IPS-18c (cell line): Measurements from ENCODE around the gene ALG11.

ENCODE experiments used
- H3K4me3 ChIP-seq: 2 replicates; pipeline ENCODE4 v1.7.0; 2013; ENCODE audit warnings: low read depth, mild to moderate bottlenecking, low read length, moderate library complexity; ENCODE audit not compliant: insufficient read depth
- H3K9me3 ChIP-seq: one replicate; pipeline ENCODE4 v1.6.1; 2013; ENCODE audit warnings: mild to moderate bottlenecking, low read length, moderate library complexity; ENCODE audit not compliant: control insufficient read depth, insufficient read depth

The ALG11 gene

GRCh38 chr13:51993713-51994112, 18.5 kb upstream of the ALG11 start:
- Histone ChIP-seq H3K9me3 (no peaks in the 10 kb centered on the region), H3K4me3 (no peak overlapping the region)

DNA sequence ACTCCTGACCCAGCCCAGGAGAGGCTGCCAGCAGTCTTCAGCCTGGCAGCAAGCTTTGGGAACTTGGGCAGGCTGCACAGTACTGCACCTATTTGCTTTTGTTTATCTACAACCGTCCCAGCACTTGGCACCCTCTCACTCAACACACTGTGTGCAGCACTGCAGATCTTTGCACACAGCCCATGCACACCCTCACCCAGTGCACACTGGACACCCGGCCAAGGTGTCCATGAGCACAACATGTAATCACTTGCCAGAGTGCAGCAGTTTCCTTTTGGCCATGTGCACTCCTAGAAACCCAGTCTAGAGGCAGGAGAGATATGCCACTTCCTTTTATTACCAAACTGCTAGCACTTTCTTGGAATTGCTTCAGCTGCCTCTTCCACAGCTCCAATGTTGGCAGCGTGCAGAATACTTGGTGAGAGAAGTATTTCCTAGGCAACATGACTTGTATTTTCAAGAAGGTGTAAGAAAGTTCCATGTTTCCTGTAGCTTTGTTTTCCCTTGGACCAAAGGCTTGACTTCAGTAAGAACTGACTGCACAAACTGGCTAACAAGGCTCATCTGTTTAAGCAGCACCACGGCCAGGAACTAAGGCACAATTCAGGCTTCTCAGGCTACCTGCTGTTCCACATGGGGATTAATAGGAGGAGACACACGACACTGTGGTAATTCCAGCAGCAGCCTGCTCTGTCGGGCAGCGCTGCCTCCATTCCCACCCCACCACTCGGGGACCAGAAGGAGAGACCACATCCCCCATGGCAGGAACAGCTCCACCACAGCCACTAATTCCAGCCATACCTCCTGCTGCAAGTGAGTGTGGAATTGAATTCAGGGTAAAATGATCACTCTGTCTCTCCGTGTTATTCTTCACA, 16.3 kb upstream of the ALG11 start:
- no peak overlapping the region for H3K4me3 ChIP-seq
- H3K9me3 ChIP-seq: no peaks in the 10 kb centered on the region

GRCh38 chr13:51996641-51997040, 15.6 kb upstream of the ALG11 start:
- no peaks in the 10 kb centered on the region for H3K9me3 ChIP-seq
- H3K4me3 ChIP-seq: no peak overlapping the region

DNA sequence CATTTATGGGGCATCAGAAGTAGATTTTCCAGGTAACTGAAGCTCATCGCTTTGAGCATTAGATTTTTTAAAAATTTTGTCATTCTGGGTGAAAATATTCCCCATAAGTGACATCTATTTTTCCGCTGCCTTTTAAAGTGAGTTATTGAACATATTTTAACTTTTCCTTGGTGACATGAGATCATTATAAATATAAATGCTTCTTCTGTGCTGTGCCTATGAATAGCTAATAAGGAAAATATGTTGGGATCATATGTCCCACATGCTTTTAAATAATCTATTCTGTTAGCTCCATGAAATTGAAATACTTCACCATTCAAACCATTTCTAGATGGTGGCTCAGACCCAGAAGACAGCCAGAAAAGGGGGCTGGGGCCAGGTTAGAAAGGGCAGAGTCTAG, 15.0 kb upstream of the ALG11 start:
- H3K9me3 ChIP-seq: no peaks in the 10 kb centered on the region
- no peak overlapping the region for H3K4me3 ChIP-seq

GRCh38 chr13:51997641-51998330, 14.4 kb upstream of the ALG11 start:
- Histone ChIP-seq H3K4me3 (no peak overlapping the region), H3K9me3 (no peaks in the 10 kb centered on the region)

- no peak overlapping the region for H3K4me3 ChIP-seq
- H3K9me3 ChIP-seq: no peaks in the 10 kb centered on the region
These were observed 13.3 kb upstream of the ALG11 start for GRCh38 chr13:51998723-51999509.

- Histone ChIP-seq H3K4me3 (no peak overlapping the region), H3K9me3 (no peaks in the 10 kb centered on the region)
These were observed 12.7 kb upstream of the ALG11 start for GRCh38 chr13:51999510-51999911.

DNA sequence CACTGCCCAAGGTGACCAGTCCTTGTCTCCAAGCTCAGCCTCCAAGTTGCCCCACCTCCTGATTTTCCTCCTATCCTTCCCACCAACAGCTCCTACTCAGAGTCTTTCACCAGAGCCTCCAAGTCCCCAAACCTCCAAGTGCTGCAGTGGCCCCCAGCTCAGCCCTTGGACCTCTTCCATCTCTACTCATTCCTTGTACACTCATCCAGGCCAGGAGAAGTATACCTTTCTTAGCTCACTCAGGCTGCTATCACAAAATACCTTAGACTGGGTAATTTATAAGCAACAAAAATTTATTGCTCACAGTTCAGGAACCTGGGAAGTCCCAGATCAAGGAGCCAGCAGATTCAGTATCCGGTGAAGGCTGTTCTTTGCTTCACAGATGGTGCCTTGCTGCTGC, 12.3 kb upstream of the ALG11 start:
- Histone ChIP-seq H3K4me3 (no peak overlapping the region), H3K9me3 (no peaks in the 10 kb centered on the region)

- Histone ChIP-seq H3K4me3 (no peak overlapping the region), H3K9me3 (no peaks in the 10 kb centered on the region)
These were observed 11.0 kb upstream of the ALG11 start for GRCh38 chr13:52001120-52001731.

- H3K4me3 ChIP-seq: no peak overlapping the region
- peaks cover 2% of the 10 kb centered on the region for H3K9me3 ChIP-seq
These were observed 9.8 kb upstream of the ALG11 start for GRCh38 chr13:52002361-52002760.

- H3K4me3 ChIP-seq: no peak overlapping the region
- H3K9me3 ChIP-seq: peaks cover 2% of the 10 kb centered on the region
These were observed 8.7 kb upstream of the ALG11 start for GRCh38 chr13:52003541-52003940.

- Histone ChIP-seq H3K4me3 (no peak overlapping the region), H3K9me3 (peaks cover 2% of the 10 kb centered on the region)
These were observed 7.6 kb upstream of the ALG11 start for GRCh38 chr13:52004511-52005170.

GRCh38 chr13:52005841-52006522, 6.2 kb upstream of the ALG11 start:
- Histone ChIP-seq H3K9me3 (peaks cover 2% of the 10 kb centered on the region), H3K4me3 (no peak overlapping the region)

GRCh38 chr13:52006523-52007245, 5.5 kb upstream of the ALG11 start:
- H3K9me3 ChIP-seq: peaks cover 2% of the 10 kb centered on the region
- no peak overlapping the region for H3K4me3 ChIP-seq

GRCh38 chr13:52009946-52010345, 2.3 kb upstream of the ALG11 start:
- H3K9me3 ChIP-seq: peaks cover 2% of the 10 kb centered on the region
- H3K4me3 ChIP-seq: no peak overlapping the region
